Lung (tissue), 12 donors: ENCODE data around the gene UNC13B. TPM values are rescaled to one million over a fixed set of nuclear protein-coding genes. Genes with fewer than 3 reads are reported as not detected.
A peak's percentile ranks its signal among the peaks of the same experiment; 100 is the strongest.
"Not testable (repeated sequence)": the region's sequence is repeated elsewhere in the genome, so short reads cannot be mapped to it uniquely, and the experiment has no call there.

ENCODE experiments used
- ATAC-seq: fragments of 200-7000 bp; cut with Tn5 transposase; one replicate; pipeline ENCODE4 v1.9.1; 2020; ENCODE audit warnings: moderate number of reproducible peaks; ENCODE audit not compliant: insufficient read depth, low FRiP score
- DNase-seq, 3 donors: peaks; one replicate each; pipeline ENCODE4 v3.0.0-alpha.2; 2013 to 2017
- H3K27ac ChIP-seq, 2 donors: one replicate each; pipeline ENCODE4 v1.5.1; 2013; ENCODE audit warnings: mild to moderate bottlenecking in 2 of 2, moderate library complexity in 2 of 2, control low read depth in 1 of 2, inconsistent platforms in 1 of 2, low read depth in 1 of 2, low read length in 1 of 2
- H3K27me3 ChIP-seq, 3 donors: one replicate each; pipeline ENCODE4 v1.5.1; 2013; ENCODE audit warnings: low read length in 2 of 3; ENCODE audit not compliant: control insufficient read depth in 3 of 3, insufficient read depth in 3 of 3
- H3K36me3 ChIP-seq, 4 donors: one replicate each; pipeline ENCODE4 v1.5.1; 2013; ENCODE audit warnings: low read length in 4 of 4, mild to moderate bottlenecking in 1 of 4, moderate library complexity in 1 of 4; ENCODE audit not compliant: control insufficient read depth in 4 of 4, insufficient read depth in 4 of 4
- H3K4me1 ChIP-seq, 5 donors: one replicate each; pipeline ENCODE4 v1.5.1; 2013; ENCODE audit warnings: low read length in 5 of 5, mild to moderate bottlenecking in 2 of 5, moderate library complexity in 1 of 5; ENCODE audit not compliant: control insufficient read depth in 5 of 5, insufficient read depth in 5 of 5
- H3K4me3 ChIP-seq: one replicate; pipeline ENCODE4 v1.5.1; 2013; ENCODE audit warnings: mild to moderate bottlenecking, control low read depth, moderate library complexity
- H3K9ac ChIP-seq, 2 donors: one replicate each; pipeline ENCODE4 v1.5.1; 2013; ENCODE audit warnings: low read length in 2 of 2, control low read depth in 1 of 2; ENCODE audit not compliant: insufficient read depth in 1 of 2
- H3K9me3 ChIP-seq, 4 donors: one replicate each; pipeline ENCODE4 v1.5.1; 2013; ENCODE audit warnings: low read length in 3 of 4, mild to moderate bottlenecking in 1 of 4, moderate library complexity in 1 of 4; ENCODE audit not compliant: control insufficient read depth in 4 of 4, insufficient read depth in 3 of 4
- CTCF ChIP-seq: IDR thresholded peaks from 2 replicates; pipeline ENCODE4 v1.5.1; 2012; ENCODE audit warnings: mild to moderate bottlenecking; ENCODE audit errors: control extremely low read depth, extremely low read depth
- WGBS, 2 donors: extraction: QIAGEN DNeasy Blood & Tissue Kit; methylation state at CpG; one replicate each; pipeline ENCODE4 v1.1.7; 2013; 5-methylcytosine and 5-hydroxymethylcytosine counted together
- polyA plus RNA-seq, 2 donors: library from polyadenylated mRNA; stranded (reverse); fragments of 200-250 nt; gene quantifications; one replicate each; pipeline ENCODE4 v1.2.1, GENCODE V29; 2013
- total RNA-seq, 2 donors: library from RNA; depleted of rRNA in 1 of 2; stranded (reverse); fragments of >200 nt in 1 of 2; gene quantifications; one replicate each; pipeline ENCODE4 v1.2.1, GENCODE V29; 2014 to 2021
- donor health status: control.
- donor health status: control.
- donor health status: Bipolar disorder and iron deficiency.
- donor health status: healthy.
- donor health status: DM: yes; HTN: yes; CAD: no.

The UNC13B gene
- total and polyA plus RNA-seq, 4 donors: 25.8 to 102 (median 64.4) TPM

- ATAC-seq (no peak), DNase-seq (peak in 1 of 3 donors; percentile 3)
- no peaks in the 10 kb centered on the region for H3K36me3 ChIP-seq
- H3K27ac ChIP-seq: no peak overlapping the region
- H3K9ac ChIP-seq: peak overlapping the region in 1 of 2 donors; percentile 32
- 58 to 78% methylated on average over 3 of the region's 3 CpGs for WGBS, 2 donors
- H3K27me3 ChIP-seq: no peaks in the 10 kb centered on the region
- H3K9me3 ChIP-seq: no peaks in the 10 kb centered on the region
- no peak overlapping the region for H3K4me3 ChIP-seq
- H3K4me1 ChIP-seq: peaks cover 2 to 11% (median 3%) of the 10 kb centered on the region in 5 donors
- TF ChIP-seq CTCF: no peak
Measured at GRCh38 chr9:35163413-35163812, 1.6 kb downstream of the UNC13B start.

- Histone ChIP-seq H3K9me3 (no peaks in the 10 kb centered on the region), H3K27me3 (no peaks in the 10 kb centered on the region), H3K36me3 (peaks cover 0 to 2% (median 0%) of the 10 kb centered on the region in 4 donors), H3K4me3 (no peak overlapping the region), H3K27ac (no peak overlapping the region), H3K9ac (no peak overlapping the region), H3K4me1 (peaks cover 2 to 11% (median 3%) of the 10 kb centered on the region in 5 donors)
- ATAC-seq (no peak), DNase-seq (no peak)
- TF ChIP-seq CTCF: no peak
- 37 to 54% methylated on average over 3 of the region's 3 CpGs for WGBS, 2 donors
Measured at GRCh38 chr9:35164711-35165110, 2.9 kb downstream of the UNC13B start.

GRCh38 chr9:35167429-35167828 is 5.6 kb downstream of the UNC13B start:
- not testable (repeated sequence) for H3K27ac ChIP-seq, H3K4me3 ChIP-seq, DNase-seq, ATAC-seq, H3K9me3 ChIP-seq, H3K36me3 ChIP-seq, H3K9ac ChIP-seq, H3K27me3 ChIP-seq
- 96 to 100% methylated on average over 1 of the region's 1 CpG for WGBS, 2 donors
- H3K4me1 ChIP-seq: peaks cover 0 to 11% (median 2%) of the 10 kb centered on the region in 5 donors

- Histone ChIP-seq H3K4me1 (peaks cover 0 to 7% (median 2%) of the 10 kb centered on the region in 5 donors), H3K36me3 (peaks cover 0 to 2% (median 0%) of the 10 kb centered on the region in 4 donors), H3K27me3 (no peaks in the 10 kb centered on the region), H3K9me3 (no peaks in the 10 kb centered on the region), H3K9ac (no peak overlapping the region), H3K4me3 (no peak overlapping the region), H3K27ac (no peak overlapping the region)
- WGBS, 2 donors: 87% methylated on average over 6 of the region's 6 CpGs
- no peak for ATAC-seq
- DNase-seq: no peak
- no peak for TF ChIP-seq CTCF
Measured at GRCh38 chr9:35168963-35169362, 7.2 kb downstream of the UNC13B start.
